ENCODE data around the gene RNH1.

DNA sequence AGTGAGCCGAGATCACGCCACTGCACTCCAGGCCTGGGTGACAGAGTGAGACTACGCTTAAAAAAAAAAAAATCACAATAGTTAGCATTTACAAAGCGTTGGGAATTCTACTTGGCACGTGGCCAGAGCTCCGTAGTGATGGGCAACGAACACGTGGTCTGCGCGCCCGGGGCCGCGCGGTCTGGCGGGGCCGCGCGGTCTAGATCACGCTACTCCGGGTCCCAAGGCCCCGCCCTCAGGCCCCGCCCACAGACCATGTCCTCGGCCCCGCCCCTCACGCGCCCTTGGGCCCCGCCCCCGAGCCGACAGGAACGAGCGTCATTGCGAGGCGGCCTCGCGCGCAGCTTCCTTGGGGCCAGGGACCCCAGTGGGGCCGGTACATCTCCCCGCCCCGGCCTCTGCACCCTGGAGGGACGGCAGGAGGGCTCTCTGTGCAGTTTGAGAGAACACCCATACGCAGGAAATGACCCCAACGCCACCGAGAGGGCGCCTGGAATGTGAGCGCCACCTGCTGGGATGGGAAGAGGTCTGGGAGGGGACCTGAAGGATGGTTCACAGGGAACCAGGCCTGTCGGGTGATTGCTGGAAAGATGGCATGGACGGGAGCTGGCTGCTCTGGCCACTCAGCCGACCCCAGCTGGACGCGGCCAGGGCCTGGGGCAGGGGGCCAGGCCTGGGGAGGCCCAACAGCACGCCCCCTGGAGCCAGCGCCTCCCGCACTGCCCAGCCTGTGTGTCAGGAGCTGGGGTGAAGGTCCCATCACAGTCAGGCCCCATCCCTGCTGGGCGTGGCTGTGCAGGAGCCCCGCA is 58.9 kb downstream of the RNH1 start:
- TF ChIP-seq, protein P1, sequence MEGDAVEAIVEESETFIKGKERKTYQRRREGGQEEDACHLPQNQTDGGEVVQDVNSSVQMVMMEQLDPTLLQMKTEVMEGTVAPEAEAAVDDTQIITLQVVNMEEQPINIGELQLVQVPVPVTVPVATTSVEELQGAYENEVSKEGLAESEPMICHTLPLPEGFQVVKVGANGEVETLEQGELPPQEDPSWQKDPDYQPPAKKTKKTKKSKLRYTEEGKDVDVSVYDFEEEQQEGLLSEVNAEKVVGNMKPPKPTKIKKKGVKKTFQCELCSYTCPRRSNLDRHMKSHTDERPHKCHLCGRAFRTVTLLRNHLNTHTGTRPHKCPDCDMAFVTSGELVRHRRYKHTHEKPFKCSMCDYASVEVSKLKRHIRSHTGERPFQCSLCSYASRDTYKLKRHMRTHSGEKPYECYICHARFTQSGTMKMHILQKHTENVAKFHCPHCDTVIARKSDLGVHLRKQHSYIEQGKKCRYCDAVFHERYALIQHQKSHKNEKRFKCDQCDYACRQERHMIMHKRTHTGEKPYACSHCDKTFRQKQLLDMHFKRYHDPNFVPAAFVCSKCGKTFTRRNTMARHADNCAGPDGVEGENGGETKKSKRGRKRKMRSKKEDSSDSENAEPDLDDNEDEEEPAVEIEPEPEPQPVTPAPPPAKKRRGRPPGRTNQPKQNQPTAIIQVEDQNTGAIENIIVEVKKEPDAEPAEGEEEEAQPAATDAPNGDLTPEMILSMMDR (IDR thresholded peaks at IDR 0.05) = peak; percentile 65 to 94 (median 90)
- peak in 1 of 2 donors; percentile 73 for TF ChIP-seq POLR2A (IDR thresholded peaks at IDR 0.05)

Measured in thyroid gland (tissue), 4 donors.